IPS DF 19.7 (cell line): Measurements from ENCODE around the gene KLHL10.
"Not testable (repeated sequence)": the region's sequence is repeated elsewhere in the genome, so short reads cannot be mapped to it uniquely, and the experiment has no call there.

Source experiments
- DNase-seq: peaks from one replicate; pipeline ENCODE4 v3.0.0-alpha.2; 2013; ENCODE audit warnings: low read depth, low spot score

KLHL10 gene

GRCh38 chr17:41813152-41813680, 24.4 kb upstream of the KLHL10 start:
- no peak for DNase-seq

DNA sequence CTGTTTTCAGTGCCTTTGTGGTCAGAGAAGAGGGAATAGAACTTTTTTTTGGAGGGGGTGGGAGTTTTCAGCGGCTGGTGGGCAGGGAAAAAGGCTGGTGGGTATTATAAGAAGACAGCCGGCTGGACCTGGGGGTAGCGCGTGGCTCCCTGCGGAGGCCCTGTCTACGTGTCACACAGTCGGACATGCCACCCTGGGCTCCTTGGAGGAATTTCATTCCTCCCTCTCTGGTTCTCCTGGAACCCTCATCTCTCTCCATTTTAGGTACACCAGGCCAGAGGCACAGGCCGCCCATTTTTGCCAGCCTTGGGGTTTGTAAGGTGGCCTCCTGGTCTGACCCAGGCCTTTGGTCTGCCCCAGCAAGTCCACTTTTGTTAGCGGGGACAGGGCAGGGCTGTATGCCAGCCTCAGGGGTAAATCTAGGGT, 23.9 kb upstream of the KLHL10 start:
- DNase-seq, result no peak

- DNase-seq, result no peak
These were observed 23.4 kb upstream of the KLHL10 start for GRCh38 chr17:41814195-41814594.

GRCh38 chr17:41816637-41817320, 20.8 kb upstream of the KLHL10 start:
- no peak for DNase-seq

GRCh38 chr17:41818024-41818423, 19.6 kb upstream of the KLHL10 start:
- no peak for DNase-seq

GRCh38 chr17:41821776-41822175, 15.8 kb upstream of the KLHL10 start:
- no peak for DNase-seq

DNA sequence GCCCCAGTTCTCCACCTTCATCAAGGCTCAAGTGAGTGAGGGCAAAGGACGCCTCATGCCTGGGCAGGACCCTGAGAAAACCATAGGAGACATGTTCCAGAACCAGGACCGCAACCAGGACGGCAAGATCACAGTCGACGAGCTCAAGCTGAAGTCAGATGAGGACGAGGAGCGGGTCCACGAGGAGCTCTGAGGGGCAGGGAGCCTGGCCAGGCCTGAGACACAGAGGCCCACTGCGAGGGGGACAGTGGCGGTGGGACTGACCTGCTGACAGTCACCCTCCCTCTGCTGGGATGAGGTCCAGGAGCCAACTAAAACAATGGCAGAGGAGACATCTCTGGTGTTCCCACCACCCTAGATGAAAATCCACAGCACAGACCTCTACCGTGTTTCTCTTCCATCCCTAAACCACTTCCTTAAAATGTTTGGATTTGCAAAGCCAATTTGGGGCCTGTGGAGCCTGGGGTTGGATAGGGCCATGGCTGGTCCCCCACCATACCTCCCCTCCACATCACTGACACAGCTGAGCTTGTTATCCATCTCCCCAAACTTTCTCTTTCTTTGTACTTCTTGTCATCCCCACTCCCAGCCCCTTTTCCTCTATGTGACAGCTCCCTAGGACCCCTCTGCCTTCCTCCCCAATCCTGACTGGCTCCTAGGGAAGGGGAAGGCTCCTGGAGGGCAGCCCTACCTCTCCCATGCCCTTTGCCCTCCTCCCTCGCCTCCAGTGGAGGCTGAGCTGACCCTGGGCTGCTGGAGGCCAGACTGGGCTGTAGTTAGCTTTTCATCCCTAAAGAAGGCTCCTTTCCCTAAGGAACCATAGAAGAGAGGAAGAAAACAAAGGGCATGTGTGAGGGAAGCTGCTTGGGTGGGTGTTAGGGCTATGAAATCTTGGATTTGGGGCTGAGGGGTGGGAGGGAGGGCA, 15.1 kb upstream of the KLHL10 start:
- no peak for DNase-seq

DNA sequence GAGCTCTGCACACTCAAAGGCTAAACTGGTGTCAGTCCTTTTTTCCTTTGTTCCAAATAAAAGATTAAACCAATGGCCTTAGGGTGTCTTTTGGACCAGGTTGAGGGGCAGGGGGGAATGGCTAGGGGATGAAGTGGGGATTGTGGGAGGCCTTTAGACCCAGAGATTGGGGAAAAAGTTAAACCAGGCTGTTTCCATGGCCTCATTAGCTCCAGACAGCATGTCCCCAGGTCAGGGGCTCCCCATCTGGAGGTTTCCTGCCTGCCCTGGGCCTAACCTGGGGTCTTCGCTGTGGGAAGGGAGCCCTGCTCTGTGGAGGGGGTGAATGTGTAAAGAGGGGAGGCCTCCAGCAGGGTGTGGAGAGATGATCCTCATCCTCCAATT, 14.5 kb upstream of the KLHL10 start:
- DNase-seq, result no peak

- DNase-seq, result no peak
These were observed 14.0 kb upstream of the KLHL10 start for GRCh38 chr17:41823580-41823979.

GRCh38 chr17:41824086-41824485, 13.5 kb upstream of the KLHL10 start:
- no peak for DNase-seq

- DNase-seq, result no peak
These were observed 12.3 kb upstream of the KLHL10 start for GRCh38 chr17:41825175-41825845.

- not testable (repeated sequence) for DNase-seq
These were observed 7.7 kb upstream of the KLHL10 start for GRCh38 chr17:41829961-41830360.

- no peak for DNase-seq
These were observed 2.3 kb upstream of the KLHL10 start for GRCh38 chr17:41835214-41835799.

- no peak for DNase-seq
These were observed 1.6 kb upstream of the KLHL10 start, which contains the start of gene NT5C3B for GRCh38 chr17:41835800-41836549. TSS of gene NT5C3B (minus strand) at chr17:41836232. CDS start at chr17:41836193, 39 bp downstream.

- no peak for DNase-seq
These were observed 952 bp upstream of the KLHL10 start for GRCh38 chr17:41836550-41837196.

GRCh38 chr17:41839448-41839847, 1.8 kb downstream of the KLHL10 start:
- DNase-seq, result not testable (repeated sequence)

DNA sequence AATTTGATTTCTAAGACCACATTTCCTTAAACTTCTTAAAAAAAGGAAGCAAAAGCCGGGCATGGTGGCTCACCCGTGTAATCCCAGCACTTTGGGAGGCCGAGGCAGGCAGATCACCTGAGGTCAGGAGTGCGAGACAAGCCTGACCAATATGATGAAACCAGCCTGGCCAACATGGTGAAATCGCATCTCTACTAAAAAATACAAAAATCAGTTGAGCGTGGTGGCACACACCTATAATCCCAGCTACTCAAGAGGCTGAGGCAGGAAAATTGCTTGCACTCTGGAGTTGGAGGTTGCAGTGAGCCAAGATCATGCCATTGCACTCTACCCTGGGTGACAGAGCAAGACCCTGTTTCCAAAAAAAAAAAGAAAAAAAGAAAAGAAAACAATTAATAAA, 3.2 kb downstream of the KLHL10 start:
- DNase-seq, result not testable (repeated sequence)

DNA sequence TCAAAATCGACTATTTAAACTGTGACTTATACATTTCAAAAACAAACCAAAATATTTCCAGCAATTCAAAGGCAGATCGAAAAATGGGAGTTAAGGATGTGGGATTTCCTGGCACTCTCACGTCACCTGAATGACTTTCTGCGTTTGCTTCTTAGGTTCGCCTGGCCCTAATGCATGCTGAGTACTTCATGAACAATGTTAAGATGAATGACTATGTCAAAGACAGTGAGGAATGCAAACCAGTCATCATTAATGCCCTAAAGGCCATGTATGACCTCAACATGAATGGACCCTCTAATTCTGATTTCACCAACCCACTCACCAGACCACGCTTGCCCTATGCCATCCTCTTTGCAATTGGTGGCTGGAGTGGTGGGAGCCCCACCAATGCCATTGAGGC, 7.3 kb downstream of the KLHL10 start:
- no peak for DNase-seq

DNA sequence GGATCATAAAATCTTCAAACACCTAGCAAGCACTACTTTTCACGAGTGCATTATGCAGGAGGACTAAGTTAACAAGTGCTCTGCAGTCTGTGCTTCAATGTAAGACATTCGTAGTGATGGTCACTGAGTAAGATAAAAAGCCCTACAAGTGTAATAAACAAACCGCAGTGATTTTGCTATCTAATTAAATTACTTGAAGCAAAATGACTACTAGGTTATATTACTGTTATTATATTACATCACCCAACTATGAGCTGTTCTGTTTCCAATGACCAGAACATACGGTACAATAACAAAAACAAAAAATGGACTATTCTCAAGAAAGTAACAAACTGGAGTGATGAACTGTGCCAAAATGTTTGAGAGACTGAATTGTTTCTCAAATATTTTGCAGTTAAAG, 11.2 kb downstream of the KLHL10 start:
- no peak for DNase-seq

GRCh38 chr17:41849251-41849990, 11.8 kb downstream of the KLHL10 start:
- DNase-seq, result no peak
